GM12875 (cell line): ENCODE measurements around the gene PPP4R1.

Experiments used
- H3K4me3 ChIP-seq: one replicate; pipeline ENCODE4 v1.5.1; 2011; ENCODE audit warnings: low read depth, low read length, control low read depth
- CTCF ChIP-seq: IDR thresholded peaks from 2 replicates; pipeline ENCODE4 v1.5.1; 2011; ENCODE audit warnings: low read depth, mild to moderate bottlenecking, control low read depth, inconsistent platforms, low read length, moderate library complexity, borderline replicate concordance; ENCODE audit not compliant: insufficient read depth

Gene PPP4R1

GRCh38 chr18:9586814-9587213 is 27.5 kb downstream of the PPP4R1 start:
- no peak for TF ChIP-seq CTCF
- H3K4me3 ChIP-seq = no peak overlapping the region

GRCh38 chr18:9581667-9582066 is 32.7 kb downstream of the PPP4R1 start:
- H3K4me3 ChIP-seq = no peak overlapping the region
- no peak for TF ChIP-seq CTCF

GRCh38 chr18:9578306-9578705 is 36.1 kb downstream of the PPP4R1 start:
- TF ChIP-seq CTCF = no peak
- no peak overlapping the region for H3K4me3 ChIP-seq

- TF ChIP-seq CTCF = no peak
- no peak overlapping the region for H3K4me3 ChIP-seq
Observed at GRCh38 chr18:9577361-9577760, 37.0 kb downstream of the PPP4R1 start.

GRCh38 chr18:9575558-9575957 is 38.8 kb downstream of the PPP4R1 start:
- peak; percentile 61 for TF ChIP-seq CTCF

GRCh38 chr18:9574473-9575115 is 39.8 kb downstream of the PPP4R1 start:
- TF ChIP-seq CTCF = no peak
- H3K4me3 ChIP-seq = no peak overlapping the region

More at GRCh38 chr18:9575558-9575957, 38.8 kb downstream of the PPP4R1 start:
- no peak overlapping the region for H3K4me3 ChIP-seq

- H3K4me3 ChIP-seq = no peak overlapping the region
- TF ChIP-seq CTCF = no peak
Observed at GRCh38 chr18:9571546-9571945, 42.8 kb downstream of the PPP4R1 start.
